Skeletal muscle satellite cell (primary cell): ENCODE data around the gene CLNK.

Source experiments
- H3K27me3 ChIP-seq: 2 replicates; pipeline ENCODE4 v1.7.0; 2013; ENCODE audit warnings: low read length; ENCODE audit not compliant: control insufficient read depth, insufficient read depth
- H3K36me3 ChIP-seq: 2 replicates; pipeline ENCODE4 v1.7.0; 2013; ENCODE audit warnings: mild to moderate bottlenecking, control low read depth, low read length; ENCODE audit not compliant: insufficient read depth
- H3K4me1 ChIP-seq: 2 replicates; pipeline ENCODE4 v1.7.0; 2013; ENCODE audit warnings: low read length; ENCODE audit not compliant: control insufficient read depth, insufficient read depth
- H3K4me2 ChIP-seq: 2 replicates; pipeline ENCODE4 v1.7.0; 2013; ENCODE audit warnings: mild to moderate bottlenecking, low read length
- H3K4me3 ChIP-seq: 2 replicates; pipeline ENCODE4 v1.7.0; 2013; ENCODE audit warnings: low read length
- H3K9ac ChIP-seq: 2 replicates; pipeline ENCODE4 v1.7.0; 2013; ENCODE audit warnings: mild to moderate bottlenecking, low read depth, low read length, moderate library complexity
- H3K9me3 ChIP-seq: replicated peaks from 2 replicates; pipeline ENCODE4 v1.7.0; 2013; ENCODE audit warnings: mild to moderate bottlenecking, control low read depth, low read length

CLNK gene

DNA sequence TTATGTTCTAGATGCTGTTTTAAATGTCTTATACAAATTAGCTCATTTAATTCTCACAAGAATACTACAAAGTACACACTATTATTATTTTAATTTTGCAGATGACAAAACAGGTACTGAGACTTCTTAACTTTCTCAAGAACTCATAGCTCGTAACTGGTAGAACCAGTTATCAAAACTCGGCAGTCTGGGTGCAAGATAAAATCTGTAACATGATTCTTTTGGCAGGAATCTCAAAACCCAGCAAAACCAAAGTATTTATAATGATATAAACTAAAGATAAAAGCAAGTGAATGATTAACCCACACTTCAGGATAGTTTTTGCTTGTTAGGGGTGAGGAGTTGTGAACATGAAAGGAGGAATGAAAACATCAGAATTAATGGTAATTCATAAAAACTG, 27.6 kb downstream of the CLNK start:
- no peak overlapping the region for H3K9ac ChIP-seq
- no peaks in the 10 kb centered on the region for H3K9me3 ChIP-seq
- no peak overlapping the region for H3K4me3 ChIP-seq
- H3K36me3 ChIP-seq: no peaks in the 10 kb centered on the region
- peaks cover 15% of the 10 kb centered on the region for H3K4me1 ChIP-seq
- H3K4me2 ChIP-seq: peak overlapping the region; percentile 5
- no peaks in the 10 kb centered on the region for H3K27me3 ChIP-seq

DNA sequence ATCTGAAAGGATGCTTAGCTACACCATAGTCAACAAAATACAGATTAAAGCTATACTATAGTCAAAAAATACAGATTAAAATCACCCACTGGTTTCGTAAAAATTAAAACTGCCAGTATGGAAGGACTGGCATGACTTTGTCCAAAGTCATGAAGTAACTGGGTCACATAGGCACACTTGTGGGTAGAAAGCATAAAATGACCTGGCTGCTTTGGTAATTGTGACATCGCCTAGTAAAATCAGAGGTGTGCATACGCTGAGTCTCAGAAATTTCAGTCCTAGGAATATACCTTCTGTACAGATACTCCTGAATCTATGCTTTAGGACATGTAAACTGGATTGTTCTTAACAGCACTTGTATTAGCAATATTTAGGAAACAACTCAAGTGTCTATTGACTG, 28.1 kb downstream of the CLNK start:
- Histone ChIP-seq H3K4me1 (peaks cover 15% of the 10 kb centered on the region), H3K27me3 (no peaks in the 10 kb centered on the region), H3K36me3 (no peaks in the 10 kb centered on the region), H3K4me2 (peak overlapping the region; percentile 31), H3K9me3 (no peaks in the 10 kb centered on the region), H3K4me3 (no peak overlapping the region), H3K9ac (no peak overlapping the region)

DNA sequence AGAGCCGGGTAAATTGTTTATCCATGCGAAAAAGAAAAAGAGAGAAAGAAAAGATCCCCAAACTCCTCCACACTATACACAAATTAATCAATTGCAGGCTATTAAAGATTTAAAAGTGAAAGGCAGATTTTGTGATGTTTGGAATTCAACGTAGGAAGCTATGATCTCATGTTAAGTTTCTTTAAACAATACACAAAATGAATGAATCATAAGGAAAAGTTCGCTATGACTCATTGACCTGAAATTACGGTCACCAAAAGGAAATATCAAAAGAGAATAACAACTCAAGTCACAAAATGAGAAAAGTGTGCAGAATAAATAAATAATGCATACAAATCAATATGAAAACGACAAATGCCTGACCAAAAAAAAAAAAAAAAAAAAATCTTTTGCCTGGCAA, 28.6 kb downstream of the CLNK start:
- Histone ChIP-seq H3K4me3 (no peak overlapping the region), H3K36me3 (no peaks in the 10 kb centered on the region), H3K9ac (no peak overlapping the region), H3K4me1 (peaks cover 15% of the 10 kb centered on the region), H3K4me2 (peak overlapping the region; percentile 31), H3K27me3 (no peaks in the 10 kb centered on the region), H3K9me3 (no peaks in the 10 kb centered on the region)

DNA sequence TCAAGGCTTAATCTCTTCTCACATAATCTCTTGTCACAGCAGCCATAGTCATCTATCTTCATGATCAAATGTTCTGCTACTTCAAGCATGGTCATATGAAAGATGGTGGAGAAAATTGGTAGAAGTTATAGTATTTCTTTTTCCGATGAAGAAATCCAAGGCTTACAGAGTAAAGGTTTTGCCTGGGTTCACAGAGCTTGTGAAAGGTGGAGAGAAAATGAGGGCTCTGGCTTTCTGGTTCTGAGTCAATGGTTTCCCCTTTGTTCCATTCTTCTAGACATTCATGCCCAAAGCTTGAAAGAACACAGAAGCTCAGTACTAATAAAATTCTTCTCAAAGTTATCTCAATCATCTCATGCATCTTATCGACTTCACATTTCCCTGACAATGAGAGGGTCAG, 36.1 kb downstream of the CLNK start:
- peaks cover 3% of the 10 kb centered on the region for H3K4me1 ChIP-seq
- H3K9ac ChIP-seq: no peak overlapping the region

DNA sequence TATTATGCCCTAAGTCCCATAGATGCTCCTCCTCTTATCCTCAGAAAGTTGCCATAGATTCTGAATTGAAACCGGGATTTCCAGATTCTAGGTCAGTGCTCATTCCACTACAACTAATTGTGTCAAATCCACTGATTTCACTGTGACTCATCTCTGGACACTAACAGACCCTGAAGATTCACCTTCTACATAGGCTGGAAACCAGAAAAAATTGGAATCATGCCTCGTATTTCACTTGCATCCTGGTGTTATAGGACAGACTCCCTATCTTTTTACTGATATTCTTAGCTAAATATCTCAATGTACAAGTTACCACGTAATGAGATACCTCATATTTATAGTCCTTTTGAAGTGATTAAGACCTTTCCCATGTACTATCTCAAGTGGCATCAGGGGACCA, 36.7 kb downstream of the CLNK start:
- H3K4me2 ChIP-seq: no peak overlapping the region
- H3K4me1 ChIP-seq: peaks cover 3% of the 10 kb centered on the region
- H3K4me3 ChIP-seq: no peak overlapping the region
- H3K27me3 ChIP-seq: no peaks in the 10 kb centered on the region
- no peaks in the 10 kb centered on the region for H3K9me3 ChIP-seq
- no peak overlapping the region for H3K9ac ChIP-seq
- H3K36me3 ChIP-seq: no peaks in the 10 kb centered on the region

More for the DNA sequence above, 36.1 kb downstream of the CLNK start:
- Histone ChIP-seq H3K36me3 (no peaks in the 10 kb centered on the region), H3K9me3 (no peaks in the 10 kb centered on the region), H3K4me3 (no peak overlapping the region), H3K27me3 (no peaks in the 10 kb centered on the region), H3K4me2 (no peak overlapping the region)

DNA sequence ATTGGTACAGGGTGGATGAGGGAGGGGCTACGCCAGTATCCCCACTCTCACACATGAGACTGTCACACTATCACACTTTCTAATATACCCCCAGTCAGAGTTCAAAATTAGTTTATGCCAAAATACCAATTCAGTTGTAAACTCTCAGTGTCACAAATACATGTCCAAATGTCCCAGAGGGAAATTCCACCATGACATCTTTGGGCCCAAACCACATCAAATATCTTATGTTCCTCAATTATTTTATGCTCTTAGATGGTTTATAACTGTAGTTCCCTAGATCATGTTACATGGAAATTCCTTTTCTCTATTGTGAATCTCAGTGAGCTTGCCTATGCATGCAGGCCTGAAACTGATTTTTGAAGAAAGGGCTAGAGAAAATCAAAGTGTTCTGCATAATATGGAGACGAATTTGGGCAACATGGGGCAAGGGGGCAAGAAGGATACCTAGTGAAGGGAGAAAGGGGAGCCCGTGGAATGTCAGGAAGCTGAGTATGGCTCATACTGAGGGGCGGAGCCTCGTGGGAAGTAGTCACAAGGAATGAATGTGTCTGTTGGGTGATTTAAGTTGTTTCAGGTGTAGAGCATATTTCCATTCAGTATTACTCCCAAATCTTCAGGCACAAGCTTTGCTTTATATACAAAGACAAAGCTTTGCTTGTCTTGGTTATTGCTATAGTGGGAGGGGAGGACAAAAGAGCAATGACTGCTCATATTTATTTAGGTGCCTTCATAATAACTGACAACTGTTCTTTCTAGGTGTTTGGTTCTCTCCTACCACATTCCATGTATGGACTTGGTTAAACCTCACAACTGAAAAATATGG, 40.8 kb downstream of the CLNK start:
- Histone ChIP-seq H3K4me3 (no peak overlapping the region), H3K27me3 (no peaks in the 10 kb centered on the region), H3K36me3 (no peaks in the 10 kb centered on the region), H3K4me1 (peaks cover 3% of the 10 kb centered on the region), H3K9ac (no peak overlapping the region), H3K4me2 (no peak overlapping the region), H3K9me3 (no peaks in the 10 kb centered on the region)

DNA sequence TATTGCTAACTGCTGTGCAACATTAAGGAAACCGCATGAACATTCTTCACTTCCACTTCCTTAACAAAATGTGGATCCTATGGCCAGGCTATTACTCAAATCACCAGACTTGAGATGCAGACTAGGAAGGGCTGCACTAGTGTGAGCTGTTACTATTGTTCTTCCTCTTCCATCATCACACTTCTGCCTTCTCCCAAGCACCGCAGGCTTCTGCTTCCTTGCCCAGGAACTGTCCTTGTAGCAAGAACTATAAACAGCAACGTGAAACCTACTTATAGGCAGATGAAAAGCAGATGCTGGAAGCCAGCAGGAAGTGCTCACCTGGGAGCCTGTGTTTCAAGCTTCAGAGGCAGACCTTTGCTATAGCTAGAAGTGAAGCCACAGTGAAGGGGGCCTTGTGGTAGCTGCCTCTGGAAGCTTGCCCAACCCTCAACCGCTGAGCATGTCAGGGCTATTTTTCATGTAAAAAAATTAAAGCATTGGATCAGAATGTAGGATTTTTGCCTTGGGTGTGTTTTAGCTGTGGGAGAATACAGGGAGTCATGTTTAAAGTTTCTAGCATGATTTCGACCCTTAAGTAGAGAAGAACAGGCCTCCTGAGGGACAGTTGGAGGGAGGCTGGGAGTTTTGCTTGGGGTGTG, 43.9 kb downstream of the CLNK start:
- Histone ChIP-seq H3K4me2 (no peak overlapping the region), H3K4me3 (no peak overlapping the region), H3K4me1 (peaks cover 3% of the 10 kb centered on the region), H3K36me3 (no peaks in the 10 kb centered on the region), H3K9ac (no peak overlapping the region), H3K9me3 (no peaks in the 10 kb centered on the region), H3K27me3 (peaks cover 11% of the 10 kb centered on the region)

DNA sequence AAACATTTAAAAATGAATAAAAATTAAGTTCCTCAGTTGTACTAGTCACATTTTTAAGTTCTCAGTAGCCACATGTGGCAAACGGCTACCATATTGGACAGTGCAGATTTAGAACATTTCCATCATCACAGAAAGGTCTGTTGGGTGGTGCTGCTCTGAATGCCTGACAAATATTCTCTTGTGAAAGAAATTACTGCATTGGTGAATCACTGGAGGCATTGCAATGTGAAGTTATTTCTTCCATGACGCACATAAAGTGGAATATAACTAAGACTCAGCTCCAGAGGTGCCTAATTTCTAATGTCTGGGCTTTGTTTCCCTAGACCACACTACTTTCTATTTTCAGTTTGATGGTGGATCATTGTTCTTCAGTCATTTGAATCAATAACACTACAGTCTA, 44.9 kb downstream of the CLNK start:
- no peak overlapping the region for H3K4me2 ChIP-seq
- no peak overlapping the region for H3K4me3 ChIP-seq
- H3K4me1 ChIP-seq: peaks cover 3% of the 10 kb centered on the region
- peaks cover 16% of the 10 kb centered on the region for H3K27me3 ChIP-seq
- no peaks in the 10 kb centered on the region for H3K36me3 ChIP-seq
- H3K9me3 ChIP-seq: no peaks in the 10 kb centered on the region
- no peak overlapping the region for H3K9ac ChIP-seq

DNA sequence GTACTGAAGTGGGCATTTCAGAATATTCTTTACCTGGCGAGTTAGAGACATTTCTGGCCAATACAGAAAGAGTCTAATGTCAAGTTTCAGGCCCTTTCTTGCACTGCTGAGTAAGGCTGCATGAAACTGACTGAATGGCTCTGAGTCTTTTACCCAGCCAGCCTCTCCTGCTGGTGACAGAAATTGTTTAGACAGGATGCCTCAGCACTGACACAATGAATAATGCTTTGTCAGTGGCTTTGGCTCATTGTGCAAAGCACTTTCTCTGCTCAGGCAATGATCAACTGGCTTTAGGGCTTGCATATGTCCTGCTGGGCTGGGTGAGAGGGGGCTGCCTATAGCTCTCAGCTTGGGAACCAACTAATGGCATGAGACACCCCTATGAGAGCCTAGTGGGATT, 45.5 kb downstream of the CLNK start:
- no peak overlapping the region for H3K4me3 ChIP-seq
- H3K36me3 ChIP-seq: no peaks in the 10 kb centered on the region
- H3K4me2 ChIP-seq: no peak overlapping the region
- no peak overlapping the region for H3K9ac ChIP-seq
- no peaks in the 10 kb centered on the region for H3K9me3 ChIP-seq
- H3K4me1 ChIP-seq: peaks cover 3% of the 10 kb centered on the region
- H3K27me3 ChIP-seq: peaks cover 22% of the 10 kb centered on the region

DNA sequence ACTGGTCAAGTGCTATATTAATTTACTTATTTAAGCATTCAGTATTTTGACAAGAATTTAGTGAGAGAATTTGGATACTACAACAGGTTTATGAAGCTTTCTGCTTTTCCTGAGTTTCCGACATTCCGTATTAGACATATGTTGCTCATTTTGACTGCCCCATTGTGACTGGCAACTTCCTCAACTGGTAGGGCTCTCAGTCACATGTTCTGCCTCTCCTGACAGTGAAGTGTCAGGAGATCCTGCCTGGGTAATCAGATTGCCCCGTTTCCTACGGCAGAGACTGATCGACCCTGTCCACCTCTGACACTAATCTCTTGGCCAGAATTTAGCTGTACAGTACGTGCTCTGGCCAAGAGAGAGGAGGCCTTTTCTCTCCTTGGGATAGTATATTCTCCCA, 49.5 kb downstream of the CLNK start:
- Histone ChIP-seq H3K9me3 (no peaks in the 10 kb centered on the region), H3K4me1 (no peaks in the 10 kb centered on the region), H3K36me3 (no peaks in the 10 kb centered on the region), H3K9ac (no peak overlapping the region), H3K4me3 (no peak overlapping the region), H3K27me3 (peaks cover 38% of the 10 kb centered on the region), H3K4me2 (no peak overlapping the region)

DNA sequence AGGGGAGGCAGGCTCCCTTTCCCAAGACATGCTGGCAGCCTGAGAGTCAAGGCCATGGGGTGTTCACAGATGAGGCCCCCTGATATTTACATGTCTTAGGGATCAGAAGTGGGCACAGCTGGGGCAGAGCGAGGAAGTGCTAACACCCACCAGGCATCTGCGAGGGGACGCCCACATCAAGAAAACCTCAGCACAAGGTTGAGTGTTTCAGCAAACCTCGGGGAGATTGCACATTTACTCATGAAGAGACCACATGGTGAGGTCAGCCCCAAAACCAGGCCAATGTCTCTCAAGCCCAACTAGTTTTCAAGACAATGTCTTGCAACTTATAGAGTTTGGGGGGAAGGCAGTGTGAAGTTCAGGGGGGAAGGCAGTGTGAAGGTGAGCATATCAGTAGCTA, 55.2 kb downstream of the CLNK start:
- H3K4me1 ChIP-seq: no peaks in the 10 kb centered on the region
- H3K27me3 ChIP-seq: peaks cover 46% of the 10 kb centered on the region
- no peak overlapping the region for H3K4me2 ChIP-seq
- H3K36me3 ChIP-seq: no peaks in the 10 kb centered on the region
- no peaks in the 10 kb centered on the region for H3K9me3 ChIP-seq
- no peak overlapping the region for H3K4me3 ChIP-seq
- H3K9ac ChIP-seq: no peak overlapping the region

DNA sequence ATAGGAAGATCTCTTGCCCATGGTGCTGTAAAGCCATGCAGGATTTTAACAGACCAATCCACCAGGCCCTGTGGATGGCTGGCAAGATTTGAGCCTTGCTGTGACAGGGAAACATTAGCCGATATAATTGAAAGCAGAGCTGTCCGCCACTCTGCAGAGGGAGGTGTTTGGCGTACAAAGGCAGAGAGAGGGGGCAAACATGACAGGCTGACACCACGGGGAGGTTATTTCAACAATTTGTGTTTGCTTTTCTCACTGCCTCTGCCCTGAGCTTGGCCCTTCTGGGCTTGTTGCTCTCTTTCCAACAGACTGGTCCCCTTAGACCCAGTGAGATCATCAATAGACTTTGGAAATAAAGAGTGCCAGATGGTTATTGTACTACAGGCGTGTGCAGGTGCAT, 59.4 kb downstream of the CLNK start:
- Histone ChIP-seq H3K9me3 (no peaks in the 10 kb centered on the region), H3K36me3 (no peaks in the 10 kb centered on the region), H3K27me3 (peaks cover 28% of the 10 kb centered on the region), H3K9ac (no peak overlapping the region), H3K4me3 (no peak overlapping the region), H3K4me2 (no peak overlapping the region), H3K4me1 (peaks cover 10% of the 10 kb centered on the region)
